ENCODE results near the gene CPT1C. TPM values are rescaled to one million over a fixed set of nuclear protein-coding genes. Genes with fewer than 3 reads are reported as not detected.

CPT1C gene
- total RNA-seq, 1 donor from 2014 or later = 51.7 TPM

DNA sequence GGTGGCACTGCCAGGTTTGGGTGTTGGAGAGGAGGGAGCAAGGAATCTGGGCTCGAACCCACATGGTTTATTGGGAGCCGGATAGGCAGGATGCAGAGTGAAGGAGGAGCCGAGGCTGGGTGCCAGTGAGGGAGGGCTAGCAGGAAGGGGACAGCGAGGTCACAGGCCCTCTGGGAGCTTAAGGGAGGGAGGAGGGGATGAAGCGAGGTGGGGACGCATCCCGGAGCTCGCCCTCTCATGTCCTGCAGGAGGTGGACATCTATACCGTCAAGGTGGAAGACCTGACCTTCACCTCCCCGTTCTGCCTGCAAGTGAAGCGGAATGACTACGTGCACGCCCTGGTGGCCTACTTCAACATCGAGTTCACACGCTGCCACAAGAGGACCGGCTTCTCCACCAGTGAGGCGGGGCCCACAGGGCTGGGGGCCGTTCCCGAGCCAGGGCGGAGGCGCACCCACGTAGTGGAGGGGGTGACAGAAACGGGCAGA is 5.0 kb upstream of the CPT1C start:
- no peak overlapping the region for H3K9ac ChIP-seq
- peaks cover 81% of the 10 kb centered on the region for H3F3A ChIP-seq (ENCODE audit: low read depth)
- H3K27ac ChIP-seq = no peak overlapping the region
- H3K79me2 ChIP-seq (ENCODE audit: low read depth) = peaks cover 50% of the 10 kb centered on the region
- H3K4me1 Mint-ChIP-seq = peaks cover 30% of the 10 kb centered on the region
- no peak overlapping the region for H3K27ac Mint-ChIP-seq
- H4K20me1 ChIP-seq (ENCODE audit: low read depth) = peaks cover 86% of the 10 kb centered on the region
- TF ChIP-seq CTCF (IDR thresholded peaks at IDR 0.05) (no peak), EZH2phosphoT487 (IDR thresholded peaks at IDR 0.05) (no peak), EZH2 (IDR thresholded peaks at IDR 0.05) (no peak)
- H3K27me3 Mint-ChIP-seq (ENCODE audit: insufficient read depth, low read depth) = peaks cover 8% of the 10 kb centered on the region
- H3K9me3 Mint-ChIP-seq = no peaks in the 10 kb centered on the region
- no peaks in the 10 kb centered on the region for H3K9me3 ChIP-seq (ENCODE audit: low read depth)
- H2AFZ ChIP-seq (replicated peaks) = no peak overlapping the region
- no peak overlapping the region for H3K4me3 ChIP-seq
- peaks cover 21% of the 10 kb centered on the region for H3K36me3 Mint-ChIP-seq
- no peak overlapping the region for H3K4me2 ChIP-seq
- peak overlapping the region; percentile 43 for H3K4me3 Mint-ChIP-seq
- H3K4me1 ChIP-seq = peaks cover 18% of the 10 kb centered on the region
- H3K36me3 ChIP-seq = peaks cover 5% of the 10 kb centered on the region
- no peaks in the 10 kb centered on the region for H3K27me3 ChIP-seq
- no peak for DNase-seq (ENCODE audit: low spot score)

DNA sequence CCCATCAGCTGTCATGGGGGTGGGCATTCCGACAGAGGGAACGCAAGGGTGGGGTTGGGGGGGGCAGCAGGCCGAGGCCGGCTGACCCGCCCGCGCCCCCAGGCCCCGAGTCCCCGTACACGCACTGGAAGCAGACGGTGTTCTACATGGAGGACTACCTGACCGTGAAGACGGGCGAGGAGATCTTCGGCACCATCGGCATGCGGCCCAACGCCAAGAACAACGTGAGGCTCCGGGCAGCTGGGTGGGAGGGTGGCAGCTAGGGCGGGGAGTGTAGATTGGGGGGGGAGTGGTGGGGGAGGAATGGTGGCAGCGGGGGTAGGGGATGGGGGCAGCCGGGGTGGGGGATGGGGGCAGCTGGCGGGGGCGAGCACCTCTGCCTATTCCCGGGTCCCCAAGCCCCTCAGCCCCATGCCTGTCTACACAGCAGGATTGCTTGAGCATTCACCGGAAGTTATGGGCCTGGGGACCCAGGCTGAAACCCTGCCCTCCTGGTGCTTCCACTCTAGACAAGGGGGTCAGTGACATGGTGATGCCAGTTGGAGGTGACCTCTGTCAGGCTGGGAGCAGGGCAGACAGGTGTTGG is 4.3 kb upstream of the CPT1C start:
- H3K9me3 Mint-ChIP-seq = no peaks in the 10 kb centered on the region
- Histone ChIP-seq H3K79me2 (ENCODE audit: low read depth) (peaks cover 49% of the 10 kb centered on the region), H3K9me3 (ENCODE audit: low read depth) (no peaks in the 10 kb centered on the region), H3K4me3 (no peak overlapping the region), H3K27ac (no peak overlapping the region), H3F3A (ENCODE audit: low read depth) (peaks cover 82% of the 10 kb centered on the region), H3K4me1 (peaks cover 14% of the 10 kb centered on the region), H3K36me3 (no peaks in the 10 kb centered on the region), H2AFZ (replicated peaks) (no peak overlapping the region), H4K20me1 (ENCODE audit: low read depth) (peaks cover 79% of the 10 kb centered on the region), H3K27me3 (no peaks in the 10 kb centered on the region), H3K4me2 (no peak overlapping the region), H3K9ac (no peak overlapping the region)
- no peak for TF ChIP-seq EZH2phosphoT487 (IDR thresholded peaks at IDR 0.05)
- no peak for TF ChIP-seq CTCF (IDR thresholded peaks at IDR 0.05)
- TF ChIP-seq EZH2 (IDR thresholded peaks at IDR 0.05) = no peak
- peaks cover 29% of the 10 kb centered on the region for H3K4me1 Mint-ChIP-seq
- H3K27me3 Mint-ChIP-seq (ENCODE audit: insufficient read depth, low read depth) = peaks cover 10% of the 10 kb centered on the region
- H3K27ac Mint-ChIP-seq = no peak overlapping the region
- no peak for DNase-seq (ENCODE audit: low spot score)
- H3K36me3 Mint-ChIP-seq = peaks cover 18% of the 10 kb centered on the region
- no peak overlapping the region for H3K4me3 Mint-ChIP-seq

DNA sequence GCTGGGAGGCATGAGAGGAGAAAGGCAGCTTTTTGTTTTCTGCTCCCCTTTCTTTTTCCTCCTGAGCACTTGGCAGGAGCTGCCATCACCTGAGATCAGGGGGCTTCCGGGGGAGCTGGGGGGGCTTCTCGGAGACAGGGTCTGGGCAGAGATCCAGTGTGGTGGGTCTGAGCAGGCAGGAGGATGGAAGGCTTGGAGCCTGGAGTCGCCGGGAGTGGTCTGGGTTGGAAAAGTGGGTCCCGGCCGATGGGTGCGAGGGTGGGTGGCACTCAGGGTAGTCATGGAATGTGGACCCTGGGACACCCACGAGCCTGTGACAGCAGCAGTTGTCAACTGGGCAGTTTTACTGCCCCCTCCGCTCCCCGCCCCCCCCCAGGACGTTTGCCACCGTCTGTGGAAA is 3.8 kb upstream of the CPT1C start:
- no peak overlapping the region for H3K4me2 ChIP-seq
- peaks cover 79% of the 10 kb centered on the region for H3F3A ChIP-seq (ENCODE audit: low read depth)
- Mint-ChIP-seq H3K4me3 (no peak overlapping the region), H3K9me3 (no peaks in the 10 kb centered on the region), H3K36me3 (peaks cover 18% of the 10 kb centered on the region), H3K27ac (no peak overlapping the region), H3K27me3 (ENCODE audit: insufficient read depth, low read depth) (peaks cover 10% of the 10 kb centered on the region), H3K4me1 (peaks cover 30% of the 10 kb centered on the region)
- H3K9me3 ChIP-seq (ENCODE audit: low read depth) = no peaks in the 10 kb centered on the region
- no peak overlapping the region for H2AFZ ChIP-seq (replicated peaks)
- no peak overlapping the region for H3K9ac ChIP-seq
- no peak for TF ChIP-seq EZH2 (IDR thresholded peaks at IDR 0.05)
- no peak for TF ChIP-seq EZH2phosphoT487 (IDR thresholded peaks at IDR 0.05)
- TF ChIP-seq CTCF (IDR thresholded peaks at IDR 0.05) = no peak
- no peak for DNase-seq (ENCODE audit: low spot score)
- peaks cover 14% of the 10 kb centered on the region for H3K4me1 ChIP-seq
- peaks cover 73% of the 10 kb centered on the region for H4K20me1 ChIP-seq (ENCODE audit: low read depth)
- H3K79me2 ChIP-seq (ENCODE audit: low read depth) = peaks cover 49% of the 10 kb centered on the region
- no peak overlapping the region for H3K4me3 ChIP-seq
- no peaks in the 10 kb centered on the region for H3K27me3 ChIP-seq
- no peaks in the 10 kb centered on the region for H3K36me3 ChIP-seq
- H3K27ac ChIP-seq = no peak overlapping the region
